Left lung (tissue), 10 donors: ENCODE data around the gene ATRX. TPM values are rescaled to one million over a fixed set of nuclear protein-coding genes. Genes with fewer than 3 reads are reported as not detected.
"Not testable (repeated sequence)": the region's sequence is repeated elsewhere in the genome, so short reads cannot be mapped to it uniquely, and the experiment has no call there.

Experiments
- ATAC-seq: fragments of 200-7000 bp; cut with Tn5 transposase; one replicate; pipeline ENCODE4 v1.9.1; 2020; ENCODE audit warnings: moderate library complexity
- DNase-seq, 4 donors: peaks; one replicate each; pipeline ENCODE4 v3.0.0-alpha.2; 2013 to 2020
- H3K27ac ChIP-seq, 2 donors: fragments of 200-600 bp; sonication (generic) in 1 of 2; one replicate each; pipeline versions ENCODE4 v1.5.0 to v1.8.0; 2020 to 2021
- H3K27me3 ChIP-seq, 2 donors: fragments of 200-600 bp; sonication (generic) in 1 of 2; one replicate each; pipeline versions ENCODE4 v1.5.0 to v1.8.0; 2020 to 2021
- H3K36me3 ChIP-seq, 2 donors: fragments of 200-600 bp; sonication (generic) in 1 of 2; one replicate each; pipeline versions ENCODE4 v1.5.0 to v1.8.0; 2020 to 2021
- H3K4me1 ChIP-seq, 2 donors: fragments of 200-600 bp; one replicate each; pipeline ENCODE4 v1.8.0; 2021
- H3K4me3 ChIP-seq, 2 donors: fragments of 200-600 bp; sonication (generic) in 1 of 2; one replicate each; pipeline versions ENCODE4 v1.5.0 to v1.8.0; 2020 to 2021; ENCODE audit warnings: mild to moderate bottlenecking in 1 of 2
- H3K9me3 ChIP-seq, 2 donors: fragments of 200-600 bp; sonication (generic) in 1 of 2; one replicate each; pipeline versions ENCODE4 v1.5.0 to v1.8.0; 2020 to 2021
- CTCF ChIP-seq, 2 donors: fragments of 200-600 bp; sonication (generic) in 1 of 2; IDR thresholded peaks; one replicate each; pipeline versions ENCODE4 v1.5.0 to v1.8.0; 2021; ENCODE audit warnings: antibody characterized with exemption in 2 of 2
- intact Hi-C, 2 donors: fragments of 100-400 bp; cut with DNase I; formaldehyde crosslinking; loops; one replicate each; pipeline versions ENCODE4 v1.11.2 to v1.14.2; 2022
- polyA plus RNA-seq, 6 donors: library from polyadenylated mRNA; unstranded; fragments of 120-200 nt; gene quantifications; one replicate each; pipeline ENCODE4 v1.2.1, GENCODE V29; 2013; ENCODE audit not compliant: insufficient read length in 6 of 6
- total RNA-seq, 2 donors: library from RNA; stranded (reverse); fragmentation: NEBNext Ultra II Directional; extraction: Animal tissue kit (Norgen Biotek cat#: 25700); gene quantifications; one replicate each; pipeline ENCODE4 v1.2.1, GENCODE V29; 2021
- donor health status: DM: no; HTN: yes; CAD: no.
- donor health status: DM: no; HTN: no; CAD: no.

ATRX gene
- total and polyA plus RNA-seq, 8 donors, result 72.0 to 115 (median 92.9) TPM

GRCh38 chrX:77779695-77780094 lies 6.3 kb downstream of the ATRX start:
- H3K4me3 ChIP-seq, result no peak overlapping the region
- H3K36me3 ChIP-seq, result no peaks in the 10 kb centered on the region
- peaks cover 0 to 8% of the 10 kb centered on the region in 2 donors for H3K4me1 ChIP-seq
- H3K27me3 ChIP-seq, result no peaks in the 10 kb centered on the region
- intact Hi-C loops, result no loop called here
- TF ChIP-seq CTCF (IDR thresholded peaks at IDR 0.05), result no peak
- DNase-seq, result no peak
- H3K9me3 ChIP-seq, result no peaks in the 10 kb centered on the region
- no peak overlapping the region for H3K27ac ChIP-seq
- no peak for ATAC-seq

- intact Hi-C loops, result no loop called here
- Histone ChIP-seq H3K4me3 (no peak overlapping the region), H3K36me3 (no peaks in the 10 kb centered on the region), H3K4me1 (peaks cover 0 to 8% of the 10 kb centered on the region in 2 donors), H3K9me3 (no peaks in the 10 kb centered on the region), H3K27me3 (no peaks in the 10 kb centered on the region), H3K27ac (no peak overlapping the region)
- DNase-seq (no peak), ATAC-seq (no peak)
- TF ChIP-seq CTCF (IDR thresholded peaks at IDR 0.05), result no peak
Observed at GRCh38 chrX:77776659-77777058, 9.4 kb downstream of the ATRX start.

GRCh38 chrX:77771601-77772000 lies 14.4 kb downstream of the ATRX start:
- H3K4me1 ChIP-seq, result peaks cover 0 to 7% of the 10 kb centered on the region in 2 donors
- H3K4me3 ChIP-seq, result no peak overlapping the region
- no peak for DNase-seq
- no peak for ATAC-seq
- intact Hi-C loops, result no loop called here
- TF ChIP-seq CTCF (IDR thresholded peaks at IDR 0.05), result no peak
- H3K36me3 ChIP-seq, result no peaks in the 10 kb centered on the region
- H3K9me3 ChIP-seq, result no peaks in the 10 kb centered on the region
- no peak overlapping the region for H3K27ac ChIP-seq
- H3K27me3 ChIP-seq, result no peaks in the 10 kb centered on the region

- intact Hi-C loops, result no loop called here
- no peak overlapping the region for H3K4me3 ChIP-seq
- DNase-seq (no peak), ATAC-seq (no peak)
- no peak for TF ChIP-seq CTCF (IDR thresholded peaks at IDR 0.05)
- H3K27me3 ChIP-seq, result no peaks in the 10 kb centered on the region
- no peaks in the 10 kb centered on the region for H3K4me1 ChIP-seq
- H3K27ac ChIP-seq, result no peak overlapping the region
- H3K36me3 ChIP-seq, result no peaks in the 10 kb centered on the region
- no peaks in the 10 kb centered on the region for H3K9me3 ChIP-seq
Observed at GRCh38 chrX:77768787-77769186, 17.2 kb downstream of the ATRX start.

- H3K27me3 ChIP-seq, DNase-seq, H3K9me3 ChIP-seq, intact Hi-C loops, ATAC-seq, H3K4me1 ChIP-seq, H3K36me3 ChIP-seq, H3K4me3 ChIP-seq, H3K27ac ChIP-seq: not testable (repeated sequence)
Observed at GRCh38 chrX:77766212-77766611, 19.8 kb downstream of the ATRX start.

GRCh38 chrX:77755561-77755960 lies 30.5 kb downstream of the ATRX start:
- Histone ChIP-seq H3K4me3 (no peak overlapping the region), H3K36me3 (no peaks in the 10 kb centered on the region), H3K27ac (no peak overlapping the region), H3K9me3 (no peaks in the 10 kb centered on the region), H3K27me3 (no peaks in the 10 kb centered on the region), H3K4me1 (no peaks in the 10 kb centered on the region)
- DNase-seq (no peak), ATAC-seq (no peak)
- TF ChIP-seq CTCF (IDR thresholded peaks at IDR 0.05), result no peak
- intact Hi-C loops, result no loop called here

GRCh38 chrX:77753942-77754341 lies 32.1 kb downstream of the ATRX start:
- H3K27ac ChIP-seq, H3K27me3 ChIP-seq, ATAC-seq, DNase-seq, intact Hi-C loops, H3K36me3 ChIP-seq, H3K9me3 ChIP-seq, H3K4me3 ChIP-seq, H3K4me1 ChIP-seq: not testable (repeated sequence)
